Activated CD8-positive, alpha-beta T cell treated with anti-CD3 and anti-CD28 coated beads for 36 hours (primary cell): Measurements from ENCODE around the gene ZNF652. TPM values are rescaled to one million over a fixed set of nuclear protein-coding genes. Genes with fewer than 3 reads are reported as not detected.

ENCODE experiments used
- ATAC-seq: fragments of 200-7000 bp; cut with Tn5 transposase; one replicate; pipeline ENCODE4 v1.10.0; 2021; ENCODE audit warnings: mild to moderate bottlenecking, moderate library complexity
- CTCF ChIA-PET: fragments of 350-600 bp; sonication (Branson Sonifier 250); formaldehyde crosslinking; loops from one replicate; lab custom pipeline; 2021; ENCODE audit warnings: antibody characterized with exemption; lab: Charles Lee
- POLR2A ChIA-PET: fragments of 350-600 bp; sonication (Branson Sonifier 250); formaldehyde crosslinking; loops from one replicate; lab custom pipeline; 2021; ENCODE audit warnings: antibody characterized with exemption; lab: Charles Lee
- DNase-seq: peaks from one replicate; pipeline ENCODE4 v3.0.0-alpha.2; 2020
- H3K27ac Mint-ChIP-seq: one replicate; pipeline ENCODE4 v1.8.0; 2021; ENCODE audit warnings: mild to moderate bottlenecking, mixed read lengths
- H3K27me3 Mint-ChIP-seq: one replicate; pipeline ENCODE4 v1.8.0; 2021; ENCODE audit warnings: mixed read lengths
- H3K36me3 Mint-ChIP-seq: one replicate; pipeline ENCODE4 v1.8.0; 2021; ENCODE audit warnings: low read depth, mixed read lengths
- H3K4me1 Mint-ChIP-seq: one replicate; pipeline ENCODE4 v1.8.0; 2021; ENCODE audit warnings: low read depth, mixed read lengths
- H3K4me3 Mint-ChIP-seq: one replicate; pipeline ENCODE4 v1.8.0; 2021; ENCODE audit warnings: mild to moderate bottlenecking, moderate library complexity, mixed read lengths
- H3K9me3 Mint-ChIP-seq: one replicate; pipeline ENCODE4 v1.8.0; 2021; ENCODE audit warnings: mixed read lengths
- CTCF ChIP-seq: fragments of 200-600 bp; IDR thresholded peaks from one replicate; pipeline ENCODE4 v1.8.0; 2022; ENCODE audit warnings: antibody characterized with exemption, mild to moderate bottlenecking
- intact Hi-C: fragments of 100-400 bp; cut with micrococcal nuclease; formaldehyde crosslinking; loops from one replicate; pipeline ENCODE4 v1.10.0; 2022
- microRNA-seq: library from miRNA; unstranded; fragments of <30 nt; microRNA quantifications from one replicate; pipeline ENCODE4 v1.2.0, GENCODE V29; 2022; ENCODE audit warnings: borderline microRNAs expressed, borderline replicate concordance
- total RNA-seq, 2 experiments: library from RNA; stranded (reverse); gene quantifications; one replicate each; pipeline ENCODE4 v1.2.3, GENCODE V29; 2021

ZNF652 gene
- total RNA-seq, 2 experiments from 2014 or later = 6.4 to 6.7 TPM

DNA sequence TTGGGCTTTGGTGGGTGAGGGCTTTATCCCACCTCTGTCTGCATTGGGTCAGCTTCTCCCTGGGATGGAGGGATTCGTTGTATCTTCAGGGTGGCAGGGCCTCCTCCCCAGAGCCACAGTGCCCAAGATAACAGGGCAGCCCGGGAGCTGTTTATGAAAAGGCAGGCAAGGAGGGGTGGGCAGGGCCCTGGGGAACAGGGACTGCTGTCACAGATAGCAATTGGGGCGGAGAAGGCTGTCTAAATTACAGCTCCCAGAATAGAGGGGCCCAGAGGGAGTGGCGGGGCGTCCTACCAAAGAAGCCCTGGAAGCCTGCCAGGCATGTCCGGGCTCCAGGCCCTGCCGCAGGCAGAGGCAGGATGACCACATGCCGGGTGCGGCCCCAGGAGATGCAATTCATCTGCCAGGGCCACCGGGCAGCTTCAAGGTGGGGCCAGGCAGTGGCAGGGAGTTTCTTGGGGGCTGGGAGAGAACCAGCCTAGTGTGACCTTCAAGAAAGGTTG lies 112.7 kb downstream of the ZNF652 start:
- no peak overlapping the region for H3K4me3 Mint-ChIP-seq
- intact Hi-C loops = no loop called here
- DNase-seq (no peak), ATAC-seq (no peak)
- ChIA-PET CTCF (interaction anchor here (1.2 kb wide), 1 partner anchor 42 kb away, joined by 3 read pairs; no protein-coding TSS in a partner anchor), POLR2A (interaction anchor here (1.7 kb wide), 1 partner anchor 22 kb away, joined by 3 read pairs; no protein-coding TSS in a partner anchor)
- peaks cover 3% of the 10 kb centered on the region for H3K27me3 Mint-ChIP-seq
- H3K4me1 Mint-ChIP-seq = no peaks in the 10 kb centered on the region
- H3K27ac Mint-ChIP-seq = no peak overlapping the region
- H3K9me3 Mint-ChIP-seq = no peaks in the 10 kb centered on the region
- no peak for TF ChIP-seq CTCF
- H3K36me3 Mint-ChIP-seq = no peaks in the 10 kb centered on the region

DNA sequence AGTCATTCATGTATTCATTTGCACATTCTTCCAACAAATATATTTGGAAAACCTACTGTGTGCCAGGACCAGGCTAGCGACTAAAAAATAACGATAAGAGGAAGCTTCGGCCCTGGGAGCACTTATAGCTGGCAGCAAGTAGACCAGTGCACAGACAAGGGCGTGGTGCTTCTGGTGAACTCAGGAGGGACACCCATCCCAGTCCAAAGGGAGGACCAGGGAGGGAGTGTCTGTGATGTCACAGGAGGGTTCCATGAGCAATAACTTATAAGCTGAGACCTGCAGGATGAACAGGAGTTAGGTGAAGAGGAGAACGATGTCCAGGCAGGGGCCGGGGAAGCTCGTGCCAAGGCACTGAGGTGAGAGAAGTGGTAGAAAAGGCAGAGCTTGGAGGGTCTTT lies 114.1 kb downstream of the ZNF652 start:
- no peaks in the 10 kb centered on the region for H3K36me3 Mint-ChIP-seq
- peaks cover 3% of the 10 kb centered on the region for H3K27me3 Mint-ChIP-seq
- no peak overlapping the region for H3K4me3 Mint-ChIP-seq
- ChIA-PET CTCF (interaction anchor here (1.1 to 1.2 kb wide), 2 partner anchors 21 to 43 kb away, joined by 3 read pairs; no protein-coding TSS in a partner anchor), POLR2A (interaction anchor here (1.7 kb wide), 1 partner anchor 20 kb away, joined by 3 read pairs; no protein-coding TSS in a partner anchor)
- DNase-seq = no peak
- no peak overlapping the region for H3K27ac Mint-ChIP-seq
- H3K9me3 Mint-ChIP-seq = no peaks in the 10 kb centered on the region
- ATAC-seq = no peak
- intact Hi-C loops = no loop called here
- no peaks in the 10 kb centered on the region for H3K4me1 Mint-ChIP-seq
- TF ChIP-seq CTCF = no peak

DNA sequence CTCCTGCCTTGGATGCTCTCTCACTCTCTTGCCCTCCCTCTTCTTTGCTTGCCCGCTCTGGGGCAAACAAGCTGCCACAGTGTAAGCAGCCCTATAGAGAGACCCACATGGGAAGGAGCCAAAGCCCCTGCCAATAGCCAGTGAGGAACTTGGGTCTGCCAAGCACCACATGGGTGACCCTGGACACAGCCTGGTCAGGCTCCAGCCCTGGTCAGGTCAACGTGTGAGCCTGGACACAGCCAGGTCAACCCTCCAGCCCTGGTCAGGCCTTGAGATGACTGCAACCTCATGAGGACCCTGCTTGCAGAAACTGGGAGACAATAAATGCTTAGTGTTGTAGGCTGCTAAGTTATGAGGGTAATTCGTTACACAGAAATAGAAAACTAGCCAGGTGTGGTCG lies 117.2 kb downstream of the ZNF652 start:
- TF ChIP-seq CTCF = no peak
- H3K4me3 Mint-ChIP-seq = no peak overlapping the region
- no peak overlapping the region for H3K27ac Mint-ChIP-seq
- H3K36me3 Mint-ChIP-seq = no peaks in the 10 kb centered on the region
- peaks cover 3% of the 10 kb centered on the region for H3K27me3 Mint-ChIP-seq
- ChIA-PET POLR2A (no interaction called here), CTCF (no interaction called here)
- no peak for ATAC-seq
- intact Hi-C loops = no loop called here
- no peaks in the 10 kb centered on the region for H3K9me3 Mint-ChIP-seq
- no peak for DNase-seq
- H3K4me1 Mint-ChIP-seq = no peaks in the 10 kb centered on the region

Small RNA genes within 50 kb of the gene (microRNA-seq; reads per million reads assigned to microRNA genes)
- gene MIR6129 = not detected

Other genes starting within 250 kb of the ZNF652 start
- gene B4GALNT2, start 229.5 kb downstream of the ZNF652 start, total RNA-seq = not detected
- gene GNGT2, start 151.7 kb downstream of the ZNF652 start, total RNA-seq = 10 to 100 TPM; 21.7 to 23.9 TPM
- gene ABI3, start 151.5 kb downstream of the ZNF652 start, total RNA-seq = 10 to 100 TPM; 39.3 to 45.1 TPM
- not detected for gene PHOSPHO1, start 131.5 kb downstream of the ZNF652 start, total RNA-seq
- gene PHB1, start 52.6 kb upstream of the ZNF652 start, total RNA-seq = 100 to 1,000 TPM; 363 to 381 TPM
- under 1 TPM in 1 of 2 experiments, not detected in 1; 0.09 TPM for gene NGFR, start 133.0 kb upstream of the ZNF652 start, total RNA-seq
- under 1 TPM; 0.20 to 0.29 TPM for gene NXPH3, start 213.6 kb upstream of the ZNF652 start, total RNA-seq